ENCODE results near the gene PKP4.

The PKP4 gene

DNA sequence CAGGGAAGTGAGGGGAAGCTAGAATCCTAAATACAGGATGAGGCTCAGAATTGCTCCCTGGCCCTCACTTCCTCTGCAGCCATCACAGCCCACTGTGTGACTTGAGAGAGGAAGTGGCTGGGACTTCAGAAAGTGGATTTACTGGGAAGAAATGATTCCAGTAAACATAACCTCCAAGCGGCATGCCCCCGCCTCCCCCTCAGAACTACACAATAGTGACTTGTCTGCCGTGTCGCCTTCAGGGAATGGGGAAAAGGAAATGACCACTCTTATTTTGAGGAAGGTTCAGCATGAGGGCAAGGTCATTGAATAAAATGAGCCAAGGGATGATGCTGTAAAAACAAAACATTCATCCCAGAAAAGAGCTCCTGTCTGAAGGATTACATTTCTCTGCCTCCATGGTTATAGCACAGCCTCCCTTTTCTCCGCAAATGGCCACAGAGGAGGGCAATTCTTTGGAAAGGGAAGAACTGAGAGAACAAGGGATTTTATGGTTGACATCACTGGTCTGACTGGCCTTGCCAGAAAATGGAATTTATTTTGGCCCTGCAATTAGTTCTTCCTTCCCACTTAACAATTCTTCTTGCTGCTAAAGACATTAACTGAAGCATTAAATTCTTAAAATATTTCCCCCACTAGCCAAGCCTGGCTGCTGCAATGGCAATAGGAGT, 259.5 kb downstream of the PKP4 start:
- Histone ChIP-seq H3K27me3 (ENCODE audit: insufficient read depth, low read depth) (no peaks in the 10 kb centered on the region), H3K4me2 (no peak overlapping the region), H3K27ac (no peak overlapping the region), H2AFZ (ENCODE audit: low read depth) (no peak overlapping the region), H3K9ac (no peak overlapping the region), H3K4me1 (ENCODE audit: low read depth, poor library complexity, severe bottlenecking) (no peaks in the 10 kb centered on the region), H4K20me1 (ENCODE audit: insufficient read depth) (no peaks in the 10 kb centered on the region), H3K79me2 (ENCODE audit: insufficient read depth, low read depth) (no peaks in the 10 kb centered on the region), H3K36me3 (ENCODE audit: insufficient read depth) (no peaks in the 10 kb centered on the region), H3K4me3 (IDR thresholded peaks at IDR 0.05; ENCODE audit: insufficient read depth, low read depth, low read length) (no peak overlapping the region)
- TF ChIP-seq CTCF (conservative IDR thresholded peaks at IDR 0.05; ENCODE audit: low read depth, low read length): no peak

DNA sequence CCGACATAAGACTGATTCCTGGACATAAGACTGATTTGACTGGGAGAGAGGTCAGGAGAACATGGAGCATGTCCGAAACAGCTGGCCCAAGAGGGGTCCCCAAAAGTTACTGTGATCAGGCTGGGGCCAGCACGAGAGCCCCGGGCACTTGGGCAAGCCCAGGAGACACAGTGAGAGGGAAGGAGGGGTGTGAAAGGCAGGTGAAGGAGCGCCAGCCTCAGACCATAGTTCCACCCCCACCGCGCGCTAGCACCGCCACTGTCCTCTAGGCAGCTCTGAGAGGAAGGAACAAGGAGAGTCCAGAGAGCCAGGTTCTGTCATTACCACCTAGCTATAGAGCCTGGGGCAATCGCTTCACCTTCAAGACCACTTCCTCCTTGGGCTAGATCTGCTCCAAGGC, 260.2 kb downstream of the PKP4 start:
- Histone ChIP-seq H3K4me2 (no peak overlapping the region), H3K9ac (no peak overlapping the region)
- TF ChIP-seq CTCF (conservative IDR thresholded peaks at IDR 0.05; ENCODE audit: low read depth, low read length): no peak

DNA sequence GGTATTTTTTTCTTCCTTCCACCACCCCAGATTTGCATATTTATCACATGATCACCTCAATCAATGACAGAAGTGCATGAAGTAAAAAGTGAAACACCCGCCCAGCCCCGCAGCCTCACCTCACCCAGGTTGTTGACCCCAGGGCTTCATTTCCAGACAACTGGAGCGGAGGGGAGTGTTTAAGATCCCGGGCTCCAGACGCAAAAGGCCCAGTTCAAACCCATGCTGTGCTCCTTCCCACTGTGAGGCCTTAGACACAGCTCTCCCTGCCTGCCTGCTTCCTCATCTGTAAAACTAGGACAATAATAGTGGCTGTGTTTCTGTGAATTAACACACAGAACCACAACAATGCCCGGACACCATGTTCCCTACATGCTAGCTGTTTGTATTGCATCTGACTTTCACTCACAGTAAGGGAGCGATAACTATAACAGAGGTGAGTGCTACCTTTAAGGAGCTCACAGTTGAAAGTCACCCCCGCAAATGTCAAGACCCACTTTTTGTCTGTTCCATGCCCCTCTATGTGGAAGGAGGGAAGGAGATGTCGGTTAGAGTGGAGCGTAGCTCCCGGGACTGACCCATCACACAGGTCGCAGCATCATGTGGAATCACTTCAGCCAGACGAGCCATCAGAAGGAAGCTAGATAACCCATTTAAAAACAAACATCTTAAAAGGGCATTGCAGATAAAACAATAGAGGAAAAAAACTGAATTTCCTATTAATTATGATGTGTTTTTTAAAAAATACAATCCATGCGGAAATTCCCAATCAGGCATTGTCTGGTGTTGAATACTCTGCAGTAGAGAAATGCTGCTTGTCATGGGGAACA, 260.8 kb downstream of the PKP4 start:
- no peaks in the 10 kb centered on the region for H3K4me1 ChIP-seq (ENCODE audit: low read depth, poor library complexity, severe bottlenecking)
- H2AFZ ChIP-seq (ENCODE audit: low read depth): no peak overlapping the region

More for the DNA sequence above, 260.2 kb downstream of the PKP4 start:
- H3K4me3 ChIP-seq (IDR thresholded peaks at IDR 0.05; ENCODE audit: insufficient read depth, low read depth, low read length): no peak overlapping the region
- H3K27me3 ChIP-seq (ENCODE audit: insufficient read depth, low read depth): no peaks in the 10 kb centered on the region
- no peaks in the 10 kb centered on the region for H3K79me2 ChIP-seq (ENCODE audit: insufficient read depth, low read depth)
- H3K27ac ChIP-seq: no peak overlapping the region
- H3K36me3 ChIP-seq (ENCODE audit: insufficient read depth): no peaks in the 10 kb centered on the region
- H2AFZ ChIP-seq (ENCODE audit: low read depth): no peak overlapping the region
- H4K20me1 ChIP-seq (ENCODE audit: insufficient read depth): no peaks in the 10 kb centered on the region
- no peaks in the 10 kb centered on the region for H3K4me1 ChIP-seq (ENCODE audit: low read depth, poor library complexity, severe bottlenecking)

GRCh38 chr2:158718196-158718585, 261.4 kb downstream of the PKP4 start:
- H3K27ac ChIP-seq: no peak overlapping the region
- no peaks in the 10 kb centered on the region for H3K79me2 ChIP-seq (ENCODE audit: insufficient read depth, low read depth)
- no peak overlapping the region for H3K4me2 ChIP-seq
- H3K4me1 ChIP-seq (ENCODE audit: low read depth, poor library complexity, severe bottlenecking): no peaks in the 10 kb centered on the region
- TF ChIP-seq CTCF (conservative IDR thresholded peaks at IDR 0.05; ENCODE audit: low read depth, low read length): no peak
- H4K20me1 ChIP-seq (ENCODE audit: insufficient read depth): no peaks in the 10 kb centered on the region
- H2AFZ ChIP-seq (ENCODE audit: low read depth): no peak overlapping the region
- H3K4me3 ChIP-seq (IDR thresholded peaks at IDR 0.05; ENCODE audit: insufficient read depth, low read depth, low read length): no peak overlapping the region
- no peaks in the 10 kb centered on the region for H3K27me3 ChIP-seq (ENCODE audit: insufficient read depth, low read depth)
- H3K9ac ChIP-seq: no peak overlapping the region
- no peaks in the 10 kb centered on the region for H3K36me3 ChIP-seq (ENCODE audit: insufficient read depth)

More for the DNA sequence above, 260.8 kb downstream of the PKP4 start:
- Histone ChIP-seq H3K4me3 (IDR thresholded peaks at IDR 0.05; ENCODE audit: insufficient read depth, low read depth, low read length) (no peak overlapping the region), H3K36me3 (ENCODE audit: insufficient read depth) (no peaks in the 10 kb centered on the region), H3K27me3 (ENCODE audit: insufficient read depth, low read depth) (no peaks in the 10 kb centered on the region), H3K9ac (no peak overlapping the region), H3K27ac (no peak overlapping the region), H4K20me1 (ENCODE audit: insufficient read depth) (no peaks in the 10 kb centered on the region), H3K79me2 (ENCODE audit: insufficient read depth, low read depth) (no peaks in the 10 kb centered on the region), H3K4me2 (no peak overlapping the region)
- no peak for TF ChIP-seq CTCF (conservative IDR thresholded peaks at IDR 0.05; ENCODE audit: low read depth, low read length)
